Measurements from ENCODE around the gene BAMBI.

DNA sequence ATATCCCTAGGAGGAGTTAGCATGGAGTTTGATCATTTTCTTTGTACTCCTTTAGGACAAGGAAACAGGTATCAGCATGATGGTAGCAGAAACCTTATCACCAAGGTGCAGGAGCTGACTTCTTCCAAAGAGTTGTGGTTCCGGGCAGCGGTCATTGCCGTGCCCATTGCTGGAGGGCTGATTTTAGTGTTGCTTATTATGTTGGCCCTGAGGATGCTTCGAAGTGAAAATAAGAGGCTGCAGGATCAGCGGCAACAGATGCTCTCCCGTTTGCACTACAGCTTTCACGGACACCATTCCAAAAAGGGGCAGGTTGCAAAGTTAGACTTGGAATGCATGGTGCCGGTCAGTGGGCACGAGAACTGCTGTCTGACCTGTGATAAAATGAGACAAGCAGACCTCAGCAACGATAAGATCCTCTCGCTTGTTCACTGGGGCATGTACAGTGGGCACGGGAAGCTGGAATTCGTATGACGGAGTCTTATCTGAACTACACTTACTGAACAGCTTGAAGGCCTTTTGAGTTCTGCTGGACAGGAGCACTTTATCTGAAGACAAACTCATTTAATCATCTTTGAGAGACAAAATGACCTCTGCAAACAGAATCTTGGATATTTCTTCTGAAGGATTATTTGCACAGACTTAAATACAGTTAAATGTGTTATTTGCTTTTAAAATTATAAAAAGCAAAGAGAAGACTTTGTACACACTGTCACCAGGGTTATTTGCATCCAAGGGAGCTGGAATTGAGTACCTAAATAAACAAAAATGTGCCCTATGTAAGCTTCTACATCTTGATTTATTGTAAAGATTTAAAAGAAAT is 4.8 kb downstream of the BAMBI start:
- TF ChIP-seq, protein P1, sequence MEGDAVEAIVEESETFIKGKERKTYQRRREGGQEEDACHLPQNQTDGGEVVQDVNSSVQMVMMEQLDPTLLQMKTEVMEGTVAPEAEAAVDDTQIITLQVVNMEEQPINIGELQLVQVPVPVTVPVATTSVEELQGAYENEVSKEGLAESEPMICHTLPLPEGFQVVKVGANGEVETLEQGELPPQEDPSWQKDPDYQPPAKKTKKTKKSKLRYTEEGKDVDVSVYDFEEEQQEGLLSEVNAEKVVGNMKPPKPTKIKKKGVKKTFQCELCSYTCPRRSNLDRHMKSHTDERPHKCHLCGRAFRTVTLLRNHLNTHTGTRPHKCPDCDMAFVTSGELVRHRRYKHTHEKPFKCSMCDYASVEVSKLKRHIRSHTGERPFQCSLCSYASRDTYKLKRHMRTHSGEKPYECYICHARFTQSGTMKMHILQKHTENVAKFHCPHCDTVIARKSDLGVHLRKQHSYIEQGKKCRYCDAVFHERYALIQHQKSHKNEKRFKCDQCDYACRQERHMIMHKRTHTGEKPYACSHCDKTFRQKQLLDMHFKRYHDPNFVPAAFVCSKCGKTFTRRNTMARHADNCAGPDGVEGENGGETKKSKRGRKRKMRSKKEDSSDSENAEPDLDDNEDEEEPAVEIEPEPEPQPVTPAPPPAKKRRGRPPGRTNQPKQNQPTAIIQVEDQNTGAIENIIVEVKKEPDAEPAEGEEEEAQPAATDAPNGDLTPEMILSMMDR (IDR thresholded peaks at IDR 0.05): no peak
- TF ChIP-seq POLR2A (IDR thresholded peaks at IDR 0.05) (no peak), POLR2AphosphoS5 (IDR thresholded peaks at IDR 0.05) (no peak), EP300 (IDR thresholded peaks at IDR 0.05) (no peak)
